Left renal cortex interstitium (tissue), 4 donors: ENCODE results near the gene ADGRG2. TPM values are rescaled to one million over a fixed set of nuclear protein-coding genes. Genes with fewer than 3 reads are reported as not detected.

Experiments used
- DNase-seq, 4 donors: peaks; one replicate each; pipeline ENCODE4 v3.0.0-alpha.2; 2013; ENCODE audit warnings: low read depth in 4 of 4, low spot score in 2 of 4, missing footprints in 1 of 4
- polyA plus RNA-seq, 4 donors: library from polyadenylated mRNA; unstranded; fragments of 120-200 nt; gene quantifications; one replicate each; pipeline ENCODE4 v1.2.1, GENCODE V29; 2013; ENCODE audit not compliant: insufficient read length in 4 of 4

Gene ADGRG2
- polyA plus RNA-seq = 10 to 100 TPM; 12.2 to 20.0 (median 15.5) TPM

GRCh38 chrX:19121898-19122640, at the start of gene ADGRG2:
ADGRG2 (minus strand) TSS chrX:19122468; CDS start chrX:19068834, 53,634 bp downstream.
- DNase-seq = no peak

- no peak for DNase-seq
Measured at GRCh38 chrX:19168609-19169008, 46.3 kb upstream of the ADGRG2 start.

GRCh38 chrX:19162851-19163250, 40.6 kb upstream of the ADGRG2 start:
- no peak for DNase-seq

GRCh38 chrX:19156186-19156585, 33.9 kb upstream of the ADGRG2 start:
- no peak for DNase-seq

GRCh38 chrX:19152762-19153161, 30.5 kb upstream of the ADGRG2 start:
- DNase-seq = no peak

- no peak for DNase-seq
Measured at GRCh38 chrX:19137067-19137466, 14.8 kb upstream of the ADGRG2 start.

GRCh38 chrX:19133784-19134183, 11.5 kb upstream of the ADGRG2 start:
- DNase-seq = no peak

- DNase-seq = no peak
Measured at GRCh38 chrX:19133231-19133630, 11.0 kb upstream of the ADGRG2 start.

- DNase-seq = no peak
Measured at GRCh38 chrX:19130628-19131027, 8.4 kb upstream of the ADGRG2 start.

GRCh38 chrX:19129694-19130093, 7.4 kb upstream of the ADGRG2 start:
- no peak for DNase-seq

GRCh38 chrX:19127649-19128168, 5.4 kb upstream of the ADGRG2 start:
- no peak for DNase-seq

GRCh38 chrX:19122641-19123009, 357 bp upstream of the ADGRG2 start:
- DNase-seq = no peak

GRCh38 chrX:19121466-19121865, 802 bp downstream of the ADGRG2 start:
- no peak for DNase-seq

- no peak for DNase-seq
Measured at GRCh38 chrX:19110642-19111041, 11.6 kb downstream of the ADGRG2 start.

- DNase-seq = no peak
Measured at GRCh38 chrX:19107035-19107434, 15.2 kb downstream of the ADGRG2 start.

- no peak for DNase-seq
Measured at GRCh38 chrX:19100586-19100985, 21.7 kb downstream of the ADGRG2 start.

- DNase-seq = no peak
Measured at GRCh38 chrX:19097553-19098283, 24.6 kb downstream of the ADGRG2 start.

- no peak for DNase-seq
Measured at GRCh38 chrX:19096586-19096985, 25.7 kb downstream of the ADGRG2 start.

- DNase-seq = no peak
Measured at GRCh38 chrX:19094654-19095053, 27.6 kb downstream of the ADGRG2 start.

GRCh38 chrX:19091596-19091995, 30.7 kb downstream of the ADGRG2 start:
- DNase-seq = no peak

- no peak for DNase-seq
Measured at GRCh38 chrX:19089555-19090040, 32.7 kb downstream of the ADGRG2 start.
